Fibroblast of gingiva (primary cell): Measurements from ENCODE around the gene ERBB4.
"Not testable (repeated sequence)": the region's sequence is repeated elsewhere in the genome, so short reads cannot be mapped to it uniquely, and the experiment has no call there.

Experiments
- DNase-seq: peaks from one replicate; pipeline ENCODE4 v3.0.0-alpha.2; 2011; ENCODE audit warnings: low read depth

Gene ERBB4

GRCh38 chr2:212073360-212073759 is 465.2 kb downstream of the ERBB4 start:
- DNase-seq = no peak

GRCh38 chr2:212066546-212066945 is 472.1 kb downstream of the ERBB4 start:
- no peak for DNase-seq

GRCh38 chr2:212064318-212064717 is 474.3 kb downstream of the ERBB4 start:
- DNase-seq = no peak

GRCh38 chr2:212052412-212053159 is 486.0 kb downstream of the ERBB4 start:
- DNase-seq = peak; percentile 50

- no peak for DNase-seq
Measured at GRCh38 chr2:212050871-212051270, 487.7 kb downstream of the ERBB4 start.

- DNase-seq = no peak
Measured at GRCh38 chr2:212042562-212042961, 496.0 kb downstream of the ERBB4 start.

GRCh38 chr2:212037062-212037461 is 501.5 kb downstream of the ERBB4 start:
- DNase-seq = no peak

GRCh38 chr2:212034841-212035585 is 503.6 kb downstream of the ERBB4 start:
- no peak for DNase-seq

GRCh38 chr2:212033888-212034287 is 504.7 kb downstream of the ERBB4 start:
- no peak for DNase-seq

- peak; percentile 67 for DNase-seq
Measured at GRCh38 chr2:212032536-212033219, 505.9 kb downstream of the ERBB4 start.

- DNase-seq = peak; percentile 96
Measured at GRCh38 chr2:212032032-212032431, 506.6 kb downstream of the ERBB4 start.

GRCh38 chr2:212030709-212031108 is 507.9 kb downstream of the ERBB4 start:
- DNase-seq = no peak

- no peak for DNase-seq
Measured at GRCh38 chr2:212028798-212029394, 509.7 kb downstream of the ERBB4 start.

- peak; percentile 51 for DNase-seq
Measured at GRCh38 chr2:212027681-212028628, 510.6 kb downstream of the ERBB4 start.

GRCh38 chr2:212024040-212024439 is 514.6 kb downstream of the ERBB4 start:
- no peak for DNase-seq

- DNase-seq = no peak
Measured at GRCh38 chr2:212022966-212023365, 515.6 kb downstream of the ERBB4 start.

GRCh38 chr2:212021947-212022346 is 516.7 kb downstream of the ERBB4 start:
- DNase-seq = peak; percentile 86

- peak; percentile 8 for DNase-seq
Measured at GRCh38 chr2:212015588-212015987, 523.0 kb downstream of the ERBB4 start.

- DNase-seq = peak; percentile 6
Measured at GRCh38 chr2:212013626-212014025, 525.0 kb downstream of the ERBB4 start.

GRCh38 chr2:212010305-212010704 is 528.3 kb downstream of the ERBB4 start:
- not testable (repeated sequence) for DNase-seq

- DNase-seq = no peak
Measured at GRCh38 chr2:212007972-212008371, 530.6 kb downstream of the ERBB4 start.
